ENCODE measurements around the gene OXT.

OXT gene

DNA sequence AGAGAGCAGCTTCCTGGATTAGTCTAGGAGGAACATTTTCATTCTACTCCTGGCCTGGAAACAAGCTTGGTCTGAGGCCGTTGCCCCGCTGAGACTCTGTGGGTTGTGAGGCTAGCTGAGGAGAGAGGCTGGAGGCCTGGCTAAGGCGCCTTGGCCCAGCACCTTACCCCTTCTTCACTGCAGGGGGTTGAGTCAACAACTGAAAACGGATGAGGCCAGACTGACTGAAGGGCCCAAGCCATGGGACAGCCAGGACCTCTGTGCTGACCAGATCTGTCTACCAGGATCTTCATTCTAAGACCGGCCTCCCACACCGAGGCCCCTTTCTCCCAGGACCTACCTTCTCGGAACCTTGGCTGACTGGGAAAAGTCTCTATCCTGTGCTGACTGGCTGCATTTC, 16.6 kb downstream of the OXT start:
- no peak for DNase-seq

- DNase-seq = no peak
Observed at GRCh38 chr20:3090565-3090964, 19.1 kb downstream of the OXT start.

GRCh38 chr20:3092611-3093379, 21.4 kb downstream of the OXT start:
- DNase-seq = no peak

DNA sequence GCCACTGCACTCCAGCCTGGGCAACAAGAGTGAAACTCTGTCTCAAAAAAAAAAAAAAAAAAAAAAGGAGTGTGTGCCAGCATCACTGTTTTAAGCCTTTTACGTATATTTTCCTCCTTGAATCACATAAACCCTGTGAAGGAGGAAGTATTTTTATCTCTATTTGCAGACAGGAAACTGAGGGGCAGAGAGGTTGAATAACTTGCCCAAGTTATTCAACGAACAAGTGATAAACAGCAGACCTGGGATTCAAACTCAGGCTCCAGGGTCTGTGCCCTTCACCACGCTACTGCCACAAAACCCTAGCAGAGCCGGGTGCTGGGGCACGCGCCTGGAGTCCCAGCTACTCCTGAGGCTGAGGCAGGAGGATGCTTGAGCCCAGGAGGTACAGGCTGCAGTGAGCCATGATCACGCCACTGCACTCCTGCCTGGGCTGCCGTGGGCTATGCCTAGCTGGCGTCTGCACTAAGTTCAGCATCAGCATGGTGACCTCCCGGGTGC, 22.5 kb downstream of the OXT start:
- no peak for DNase-seq

GRCh38 chr20:3094848-3095629, 23.6 kb downstream of the OXT start:
- DNase-seq = no peak

GRCh38 chr20:3100480-3100879, 29.1 kb downstream of the OXT start:
- no peak for DNase-seq

GRCh38 chr20:3101251-3101650, 29.8 kb downstream of the OXT start:
- no peak for DNase-seq

GRCh38 chr20:3101737-3102574, 30.5 kb downstream of the OXT start:
- DNase-seq = no peak

GRCh38 chr20:3102575-3103368, 31.4 kb downstream of the OXT start:
- DNase-seq = peak in 2 of 3 experiments; percentile 69 to 85

DNA sequence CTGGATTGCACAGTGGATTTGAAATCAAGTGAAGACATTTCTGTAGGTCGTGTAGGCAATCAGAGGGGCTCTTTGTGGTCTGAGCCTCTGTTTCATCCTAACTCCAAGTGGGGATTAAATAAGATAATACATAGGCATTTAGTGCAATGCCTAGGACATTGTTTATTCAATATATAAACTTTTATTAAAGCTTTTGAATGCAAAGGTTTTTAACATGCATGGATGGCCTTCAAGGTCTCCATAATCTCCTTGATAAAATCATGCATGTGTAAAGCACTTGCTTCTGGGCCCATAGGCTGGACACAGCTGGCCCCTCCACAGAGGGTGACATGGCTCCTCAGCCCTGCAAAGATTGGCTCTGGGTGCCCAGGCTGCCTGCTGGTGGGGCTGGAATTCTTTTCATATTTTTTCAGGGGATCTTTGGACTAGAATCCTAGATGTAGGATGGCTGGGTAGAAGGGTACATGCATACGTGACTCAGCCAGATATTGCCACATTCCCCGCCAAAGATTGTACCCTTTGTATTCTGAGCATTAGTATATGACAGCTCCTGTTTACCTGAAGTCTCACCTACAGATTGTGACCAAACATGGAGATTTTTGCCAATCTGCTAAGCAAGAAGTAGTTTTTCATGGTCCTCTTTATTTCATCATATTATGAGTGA, 32.1 kb downstream of the OXT start:
- DNase-seq = no peak

GRCh38 chr20:3105256-3106137, 34.1 kb downstream of the OXT start:
- peak in 2 of 3 experiments; percentile 32 to 60 for DNase-seq

GRCh38 chr20:3106185-3106584, 34.8 kb downstream of the OXT start:
- no peak for DNase-seq

- DNase-seq = peak; percentile 69 to 91 (median 82)
Observed at GRCh38 chr20:3106658-3107463, 35.4 kb downstream of the OXT start.

- peak in 1 of 3 experiments; percentile 22 for DNase-seq
Observed at GRCh38 chr20:3107464-3108025, 36.1 kb downstream of the OXT start.

DNA sequence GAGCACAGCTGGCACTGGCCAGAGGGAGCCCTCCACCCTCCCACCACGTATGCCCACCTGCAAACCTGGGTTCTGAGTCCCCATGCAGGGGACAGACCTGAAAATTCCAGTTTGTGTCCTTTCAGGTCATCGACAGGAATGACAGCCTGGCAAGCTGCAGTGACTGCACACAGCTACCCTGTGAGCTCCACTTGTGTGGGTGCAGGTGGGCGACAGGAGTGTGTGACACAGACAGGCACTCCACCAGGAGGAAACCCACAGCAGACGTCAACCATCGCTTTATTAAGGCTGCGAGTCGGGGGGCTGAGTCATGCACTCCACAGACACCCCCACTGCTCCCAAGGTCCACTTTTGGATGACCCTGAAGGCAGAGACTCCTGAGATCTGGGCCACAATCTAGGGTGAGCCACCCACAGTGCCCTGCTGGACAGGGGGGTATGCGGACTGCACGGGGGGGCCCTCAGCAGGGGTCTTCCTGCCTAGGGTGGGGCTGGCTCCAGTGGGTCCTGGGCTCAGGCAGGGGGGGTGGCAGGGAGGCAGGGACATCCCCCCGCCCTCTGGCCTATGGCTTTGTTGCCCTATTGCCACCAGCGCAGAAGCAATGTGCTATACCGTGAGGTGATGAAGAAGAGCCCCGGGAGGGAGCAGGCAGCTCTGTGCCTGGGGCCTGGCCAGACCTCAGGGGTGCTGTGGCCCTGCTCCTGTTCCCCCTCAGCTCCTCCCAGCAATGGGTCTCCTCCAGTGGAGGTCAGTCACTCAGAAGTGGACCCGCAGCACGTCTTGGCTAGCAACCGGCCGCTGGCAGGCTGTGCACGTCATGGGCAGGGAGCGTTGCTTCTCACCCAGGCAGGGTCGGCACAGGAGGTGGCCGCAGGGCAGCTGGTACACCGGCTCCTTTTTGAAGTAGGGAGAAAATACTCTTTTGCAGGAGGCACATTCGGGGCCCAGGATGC, 38.2 kb downstream of the OXT start:
- no peak for DNase-seq

- no peak for DNase-seq
Observed at GRCh38 chr20:3111507-3111906, 40.1 kb downstream of the OXT start.

DNA sequence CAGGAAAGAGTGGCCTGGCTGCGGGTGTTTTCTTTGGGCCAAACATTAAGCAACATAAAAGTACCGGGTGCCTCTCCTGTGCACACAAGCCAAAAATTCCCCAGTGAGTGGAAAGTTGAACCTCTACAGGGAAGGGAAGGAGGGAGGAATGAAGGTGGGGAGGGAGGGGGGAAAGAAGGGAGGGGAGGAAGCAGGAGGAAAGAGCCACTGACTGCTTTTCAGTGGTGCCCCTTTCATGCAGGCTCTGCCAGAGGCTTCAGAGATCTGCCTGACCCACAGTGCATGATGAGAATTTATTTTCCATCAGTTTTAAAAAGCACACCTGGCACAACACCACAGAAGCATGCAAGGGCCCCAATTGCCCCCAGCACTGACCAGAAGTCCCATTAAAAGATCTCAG, 40.6 kb downstream of the OXT start:
- no peak for DNase-seq
